Stimulated activated CD8-positive, alpha-beta memory T cell treated with anti-CD3 and anti-CD28 coated beads, Interleukin-4, amount 100 ng/mL, for 1 hour (primary cell): ENCODE results near the gene INSR.

ENCODE experiments used
- DNase-seq, 2 donors: peaks; one replicate each; pipeline ENCODE4 v3.0.0-alpha.2; 2020; ENCODE audit warnings: low read depth in 2 of 2, low spot score in 1 of 2

The INSR gene

DNA sequence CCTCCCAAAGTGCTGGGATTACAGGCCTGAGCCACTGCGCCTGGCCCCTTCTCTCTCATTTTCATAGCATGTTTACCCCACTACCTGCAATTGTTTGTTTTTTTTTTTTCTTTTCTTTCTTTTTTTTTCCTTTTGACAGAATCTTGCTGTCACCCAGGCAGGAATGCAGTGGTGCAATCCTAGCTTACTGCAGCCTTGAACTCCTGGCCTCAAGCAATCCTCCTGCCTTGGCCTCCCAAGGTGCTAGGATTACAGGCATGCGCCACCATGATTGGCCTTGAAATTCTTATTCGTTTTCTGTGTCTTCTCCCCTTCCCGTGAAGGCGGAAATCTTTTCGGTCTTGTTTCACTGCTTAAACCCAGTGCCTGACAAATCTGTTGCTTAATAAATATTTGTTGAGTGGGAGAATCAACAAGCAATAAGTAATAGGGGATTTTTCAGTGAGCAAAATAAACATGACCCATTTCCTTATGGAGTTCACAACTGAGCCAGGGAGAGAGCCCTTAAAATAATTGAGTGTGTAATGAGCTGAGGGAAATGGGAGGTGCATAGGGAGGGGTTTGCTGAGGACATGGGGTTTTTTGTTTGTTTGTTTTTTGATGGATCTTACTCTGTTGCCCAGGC lies 1.8 kb upstream of the INSR start:
- DNase-seq: no peak

DNA sequence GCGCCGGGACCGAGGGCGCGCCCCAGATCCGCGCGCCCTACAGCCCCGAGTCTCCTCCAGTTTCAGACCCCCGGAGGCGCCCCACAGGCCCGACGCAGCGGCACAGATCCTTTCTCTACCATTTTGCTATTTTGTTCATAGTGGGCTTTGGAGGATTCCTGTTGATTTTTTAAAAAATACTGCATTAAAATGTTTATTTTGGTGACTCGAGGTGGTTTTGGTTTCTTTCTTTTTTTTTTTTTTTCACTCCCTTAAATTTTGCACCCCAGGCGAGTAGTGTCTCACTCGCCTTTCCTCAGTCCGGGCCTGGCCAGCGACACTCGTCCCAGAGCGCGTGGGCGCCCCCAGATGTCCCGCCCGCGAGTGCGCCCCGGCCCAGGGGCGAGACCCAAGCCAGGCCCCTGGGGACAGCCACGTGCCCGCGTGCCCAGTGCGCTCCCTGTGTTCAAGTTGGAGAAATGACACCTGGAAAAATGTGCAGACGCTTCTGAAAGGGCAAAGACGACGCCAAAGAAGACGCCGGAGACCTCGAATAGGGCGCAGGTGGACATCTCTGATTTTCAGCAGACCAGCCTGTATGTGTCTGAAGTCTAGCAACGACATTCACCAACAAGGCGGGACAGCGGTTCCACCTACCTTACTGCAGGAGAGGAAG lies 471 bp upstream of the INSR start:
- DNase-seq: no peak

DNA sequence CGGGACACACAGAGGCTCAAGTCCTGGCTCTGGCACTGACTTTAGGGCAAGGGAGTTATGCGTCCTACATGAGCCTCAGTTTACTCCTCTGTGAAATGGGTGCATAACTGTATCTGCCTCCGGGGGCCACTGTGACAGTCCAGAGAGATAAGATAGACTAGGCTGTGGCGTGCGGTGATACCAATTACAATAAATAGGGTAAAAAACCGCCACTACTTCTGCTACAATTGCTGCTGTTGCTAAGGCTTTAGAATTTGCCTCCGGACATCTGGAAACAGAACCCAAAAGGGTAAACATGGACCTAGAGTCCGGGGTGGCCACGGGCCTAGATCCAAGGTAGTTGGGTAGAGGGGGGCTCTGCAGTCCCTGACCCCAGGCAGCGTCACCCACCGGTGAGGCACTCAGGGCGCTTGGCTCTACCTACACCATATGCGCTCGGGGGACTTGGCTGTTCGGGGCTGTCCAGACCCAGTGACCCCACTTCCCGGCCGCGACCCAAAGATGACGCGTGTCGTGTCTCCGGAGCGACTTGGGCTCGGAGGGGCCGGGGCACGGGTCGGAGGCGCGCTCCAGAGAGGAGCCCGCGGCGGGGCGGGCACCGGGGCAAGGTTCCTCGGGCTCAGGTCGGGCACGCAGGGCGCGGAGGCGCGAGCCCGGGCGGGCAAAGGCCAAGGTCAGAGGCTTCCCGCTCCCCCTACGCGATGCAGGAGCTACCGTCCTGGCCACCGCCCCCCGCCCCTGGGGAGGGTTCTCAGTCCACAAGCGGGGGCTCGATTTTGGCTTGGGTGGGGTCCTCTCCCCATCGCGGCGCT lies 1.1 kb downstream of the INSR start:
- DNase-seq: no peak

DNA sequence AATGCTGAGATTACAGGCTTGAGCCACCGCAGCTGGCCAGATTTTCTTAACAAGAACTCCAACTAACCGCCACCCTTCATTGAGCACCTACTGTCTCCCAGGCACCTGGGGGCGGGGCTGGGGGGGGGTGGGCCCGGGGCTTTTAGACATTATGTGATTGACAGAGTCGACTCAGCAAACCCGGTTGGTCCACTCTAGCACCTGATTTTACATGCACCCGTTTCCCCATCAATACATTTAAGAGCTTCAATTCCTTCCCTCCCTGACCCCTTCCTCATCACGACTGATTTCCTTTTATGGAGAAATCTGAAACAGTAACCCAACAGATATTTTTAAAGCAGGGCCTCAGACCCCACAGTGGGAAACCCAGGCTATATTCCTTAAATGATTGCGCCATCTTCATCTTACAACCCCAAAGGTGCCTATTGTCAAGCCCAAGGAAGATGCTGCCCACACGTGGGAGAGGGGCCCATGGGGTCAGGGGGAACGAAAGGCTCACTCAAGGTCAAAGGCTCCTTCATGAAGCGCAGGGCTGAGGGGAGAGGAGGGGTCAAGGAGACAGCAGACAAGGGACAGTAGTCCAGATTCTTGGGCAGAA lies 1.8 kb downstream of the INSR start:
- DNase-seq: no peak

DNA sequence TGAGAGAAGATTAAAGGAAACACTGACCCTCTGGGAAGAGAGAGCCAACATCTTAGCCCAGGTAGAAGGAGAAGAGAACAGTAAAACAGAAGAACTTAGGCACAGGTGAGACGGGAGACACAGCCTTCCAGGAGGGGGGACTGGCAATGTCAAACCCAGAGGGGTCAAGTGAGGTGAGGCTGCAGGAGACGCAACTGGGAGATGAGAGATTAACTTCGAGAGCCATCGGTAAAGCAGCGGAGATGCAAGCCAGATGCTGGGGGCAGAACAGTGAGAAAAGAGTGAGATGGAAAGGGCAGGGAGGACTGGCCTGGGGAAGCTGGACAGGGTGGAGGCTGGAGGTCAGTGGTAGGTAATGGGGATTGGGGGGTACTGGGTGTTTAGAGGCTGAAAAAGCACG lies 5.2 kb downstream of the INSR start:
- no peak for DNase-seq

DNA sequence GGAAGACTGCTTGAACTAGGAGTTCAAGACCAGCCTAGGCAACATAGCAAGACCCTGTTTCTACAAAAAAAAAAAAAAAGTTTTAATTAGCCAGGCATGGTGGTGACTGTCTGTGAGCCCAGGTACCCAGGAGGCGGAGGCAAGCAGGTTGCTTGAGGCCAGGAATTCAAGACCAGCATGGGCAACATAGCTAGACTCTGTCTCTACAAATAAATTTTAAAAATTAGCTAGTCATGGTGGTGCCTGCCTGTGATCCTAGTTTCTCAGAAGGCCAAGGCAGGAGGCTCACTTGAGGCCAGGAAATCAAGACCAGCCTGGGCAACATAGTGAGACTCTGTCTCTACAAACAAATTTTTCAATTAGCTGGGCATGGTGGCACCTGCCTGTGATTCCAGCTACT lies 6.1 kb downstream of the INSR start:
- DNase-seq: no peak

DNA sequence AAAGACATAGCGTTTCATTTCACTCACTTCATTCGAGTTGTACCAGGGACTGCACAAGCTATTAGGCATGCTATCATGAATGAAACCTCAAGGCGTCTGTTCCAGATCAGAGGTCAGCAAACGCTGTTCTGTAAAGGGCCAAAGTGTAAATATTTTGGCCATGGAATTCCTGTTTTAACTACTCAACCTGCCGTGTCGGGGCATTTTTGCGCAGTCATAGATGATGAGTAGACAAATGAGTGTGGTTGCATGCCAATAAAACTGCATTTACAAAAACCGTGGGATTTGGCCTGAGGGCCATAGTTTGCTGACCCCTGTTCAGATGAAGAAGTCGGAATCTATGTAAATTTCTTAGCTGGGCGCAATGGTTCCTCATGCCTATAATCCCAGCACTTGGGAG lies 6.5 kb downstream of the INSR start:
- DNase-seq: no peak

DNA sequence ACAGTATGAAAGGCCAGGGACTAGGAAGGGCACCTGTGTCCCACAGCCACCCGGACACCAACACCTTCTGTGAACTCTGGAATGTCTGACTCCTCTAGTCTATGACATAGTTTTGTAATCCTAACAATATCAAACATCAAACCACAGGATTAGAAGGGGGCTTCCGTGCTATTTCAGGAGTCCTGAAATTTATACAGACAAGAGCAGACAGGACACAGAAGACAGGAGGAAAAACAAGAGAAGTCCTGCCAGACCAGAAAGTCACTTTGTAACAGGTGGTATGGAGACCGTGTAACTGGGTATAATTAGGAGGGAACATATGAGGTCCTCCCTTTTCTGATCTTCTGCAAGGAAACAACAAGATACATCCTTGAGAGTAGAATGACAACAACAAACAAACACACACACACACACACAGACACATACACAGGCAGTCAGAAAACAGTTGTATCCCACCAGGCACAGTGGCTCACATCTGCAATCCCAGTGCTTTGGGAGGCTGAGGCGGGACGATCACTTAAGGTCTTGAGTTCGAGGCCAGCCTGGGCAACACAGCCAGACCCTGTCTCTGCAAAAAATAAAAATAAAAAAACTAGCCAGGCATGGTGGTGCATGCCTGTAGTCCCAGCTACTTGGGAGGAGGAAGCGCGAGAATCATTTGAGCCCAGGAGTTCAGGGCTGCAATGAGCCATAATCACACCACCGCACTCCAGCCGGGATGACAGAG lies 13.1 kb downstream of the INSR start:
- DNase-seq: no peak

DNA sequence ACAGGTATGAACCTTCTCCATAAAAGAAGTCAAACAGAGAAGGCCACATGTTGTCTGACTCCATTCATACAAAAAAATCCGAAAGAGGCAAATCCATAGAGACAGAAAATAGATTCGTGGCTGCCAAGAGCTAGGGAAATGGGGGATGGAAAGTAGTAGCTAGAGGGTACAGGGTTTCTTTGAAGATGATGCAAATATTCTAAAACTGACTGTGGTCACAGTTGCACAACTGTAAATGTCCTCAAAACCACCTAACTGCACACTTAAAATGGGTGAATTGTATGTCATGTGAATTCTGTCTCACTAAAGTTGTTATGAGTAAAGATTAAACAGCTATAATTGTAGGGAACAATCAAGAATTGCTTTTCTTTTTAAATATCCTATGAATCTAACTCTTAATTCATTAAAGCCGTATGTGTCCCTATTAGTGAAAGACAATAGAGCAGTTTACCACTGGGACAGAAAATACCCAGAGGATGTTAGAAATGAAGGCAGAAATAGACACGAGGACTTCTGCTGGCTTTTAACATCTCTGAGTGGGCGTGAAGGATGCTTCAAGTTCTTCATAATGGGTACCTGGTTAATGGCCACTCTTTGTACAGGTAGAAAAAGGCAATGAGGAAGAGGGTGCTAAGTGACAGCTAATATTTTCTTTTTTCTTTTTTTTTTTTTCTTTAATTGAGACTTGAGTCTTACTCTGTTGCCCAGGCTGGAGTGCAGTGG lies 21.2 kb downstream of the INSR start:
- no peak for DNase-seq

DNA sequence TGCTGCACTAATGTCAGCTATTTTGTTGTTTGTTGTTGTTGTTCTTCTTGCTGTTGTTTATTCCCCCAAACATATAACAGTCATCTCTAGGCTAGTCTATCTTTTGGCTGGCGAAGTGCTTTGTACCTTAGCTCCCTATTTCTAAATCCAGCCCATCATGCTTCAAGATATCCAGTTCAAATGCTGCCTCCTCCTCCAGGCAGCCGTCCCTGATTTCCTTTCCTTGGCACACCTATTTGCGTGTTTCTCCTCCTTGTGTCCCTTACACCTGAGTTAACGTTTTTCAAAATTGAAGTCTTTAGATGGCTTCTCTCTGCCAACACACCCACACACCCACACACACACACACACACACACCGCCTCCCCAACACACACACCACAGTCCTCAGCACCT lies 25.5 kb downstream of the INSR start:
- no peak for DNase-seq

DNA sequence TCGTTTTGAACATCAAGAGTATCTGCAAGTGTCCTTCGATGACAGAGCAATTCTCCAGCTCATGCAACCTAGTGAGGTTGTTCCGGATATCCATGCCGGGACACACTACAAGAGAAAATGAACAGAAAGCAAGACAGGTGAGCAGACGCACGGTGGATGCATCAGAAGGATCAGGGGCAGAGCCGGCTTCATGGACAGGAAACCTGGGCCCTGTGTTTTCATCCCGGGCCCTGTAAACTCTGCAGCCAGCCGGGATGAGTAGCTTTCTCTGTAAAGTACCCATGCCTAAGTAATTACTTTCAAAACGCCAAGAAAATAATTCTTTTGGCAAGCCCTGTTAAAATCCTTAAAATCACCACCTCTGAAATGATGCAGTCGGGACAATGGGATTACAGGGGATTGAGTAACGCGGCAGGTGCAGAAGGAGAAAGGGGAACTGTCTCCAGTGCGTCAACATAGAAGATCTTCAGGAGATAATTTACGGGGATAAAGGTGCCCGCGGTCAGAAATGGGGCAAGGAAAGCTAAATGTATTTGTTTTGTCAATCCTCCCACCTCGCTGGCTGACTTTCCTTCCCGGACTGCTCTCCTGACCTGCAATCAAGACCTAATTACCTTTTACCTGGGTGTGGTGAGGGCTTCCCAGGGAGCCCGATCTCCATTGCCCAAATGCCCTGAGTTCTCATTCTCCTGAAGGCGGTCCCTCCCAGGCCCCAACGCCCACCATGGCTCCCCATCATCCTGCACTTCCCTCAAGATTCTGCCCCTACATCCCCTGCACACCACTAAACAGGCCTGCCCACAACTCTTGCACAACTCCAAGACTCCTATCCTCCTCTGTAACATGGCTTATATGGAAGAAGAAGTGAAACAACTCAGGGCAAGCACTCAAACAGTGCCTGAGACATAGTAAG lies 26.2 kb downstream of the INSR start:
- no peak for DNase-seq

DNA sequence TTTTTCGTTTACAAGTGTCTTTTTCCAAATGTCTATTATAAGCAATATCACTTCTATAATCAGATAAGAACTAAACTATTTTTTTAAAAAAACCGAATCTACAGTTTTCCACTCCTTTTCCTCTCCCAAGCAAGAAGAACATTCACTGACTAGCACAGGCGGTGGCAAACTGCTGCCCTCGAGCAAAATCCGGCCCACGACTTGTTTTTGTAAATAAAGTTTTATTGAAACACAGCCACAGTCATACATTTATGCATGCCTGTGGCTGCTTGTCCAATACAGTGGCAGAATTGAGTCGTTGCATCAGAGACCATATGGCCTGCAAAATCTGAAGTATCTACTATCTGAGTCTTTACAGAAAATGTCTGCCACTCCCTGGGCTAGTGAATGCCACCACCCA lies 27.4 kb downstream of the INSR start:
- no peak for DNase-seq

DNA sequence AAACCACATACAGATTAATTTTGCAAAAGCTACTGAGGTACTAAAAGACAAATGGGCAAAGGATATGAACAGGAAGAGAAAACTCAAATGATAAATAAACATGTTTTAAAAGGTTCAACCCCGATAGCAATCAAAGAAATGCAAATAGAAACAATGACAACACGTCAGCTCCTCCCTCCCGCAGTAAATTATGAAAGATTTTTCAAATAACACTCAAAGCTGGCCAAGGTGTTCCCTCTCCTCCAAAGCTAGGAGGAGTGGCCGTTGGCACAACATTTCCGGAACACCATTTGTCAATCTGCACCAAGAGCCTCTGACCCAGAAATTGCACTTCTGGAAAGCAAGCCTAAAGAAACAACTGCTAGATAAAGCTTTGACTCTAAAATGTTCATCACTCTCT lies 28.3 kb downstream of the INSR start:
- no peak for DNase-seq

DNA sequence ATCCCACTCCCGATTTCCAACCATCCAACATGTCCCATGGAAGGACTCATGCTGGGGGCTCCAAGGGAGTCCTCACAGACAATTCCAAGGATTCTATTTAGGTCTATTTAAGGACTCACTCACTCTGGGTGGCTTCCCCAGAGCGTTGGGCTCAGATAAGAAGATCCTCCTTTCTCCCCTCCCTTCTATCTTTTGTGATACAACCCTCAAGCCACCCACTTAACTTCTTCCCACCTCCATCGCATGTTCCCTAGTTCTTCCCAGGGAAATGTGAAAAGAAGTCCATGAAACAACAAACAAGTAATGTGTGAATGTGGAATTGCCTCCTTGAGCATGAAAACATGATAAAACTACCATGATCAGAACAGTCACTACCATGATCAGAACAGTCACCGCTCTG lies 29.4 kb downstream of the INSR start:
- DNase-seq: no peak

DNA sequence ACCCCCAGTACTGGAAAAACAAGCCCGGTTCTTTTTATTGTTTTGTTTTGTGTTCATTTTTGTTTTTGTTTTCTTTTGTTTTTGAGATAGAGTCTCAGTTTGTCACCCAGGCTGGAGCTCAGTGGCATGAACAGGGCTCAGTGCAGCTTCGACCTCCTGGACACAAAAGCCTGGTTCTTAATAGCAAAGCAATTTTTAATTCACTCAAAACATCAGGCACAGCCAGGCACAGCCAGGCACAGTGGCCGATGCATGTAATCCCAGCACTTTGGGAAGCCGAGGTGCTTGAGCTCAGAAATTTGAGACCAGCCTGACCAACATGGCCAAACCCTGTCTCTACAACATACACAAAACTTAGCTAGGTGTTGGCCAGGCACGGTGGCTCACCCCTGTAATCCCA lies 30.7 kb downstream of the INSR start:
- DNase-seq: no peak

DNA sequence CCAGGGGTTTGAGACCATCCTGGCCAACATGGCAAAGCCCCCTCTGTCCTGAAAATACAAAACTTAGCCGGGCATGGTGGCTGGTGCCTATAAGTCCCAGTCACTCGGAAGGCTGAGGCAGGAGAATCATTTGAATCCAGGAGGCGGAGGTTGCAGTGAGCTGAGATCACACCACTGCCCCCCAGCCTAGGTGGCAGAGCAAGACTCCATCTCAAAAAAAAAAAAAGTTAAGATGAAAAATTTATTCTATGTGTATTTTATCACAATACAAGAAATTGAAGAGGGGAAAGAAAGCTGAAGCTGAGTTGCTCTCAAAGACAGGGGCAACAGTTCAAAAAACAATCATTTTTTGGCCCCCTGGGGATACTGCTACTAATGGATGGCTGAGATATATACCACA lies 31.1 kb downstream of the INSR start:
- no peak for DNase-seq

DNA sequence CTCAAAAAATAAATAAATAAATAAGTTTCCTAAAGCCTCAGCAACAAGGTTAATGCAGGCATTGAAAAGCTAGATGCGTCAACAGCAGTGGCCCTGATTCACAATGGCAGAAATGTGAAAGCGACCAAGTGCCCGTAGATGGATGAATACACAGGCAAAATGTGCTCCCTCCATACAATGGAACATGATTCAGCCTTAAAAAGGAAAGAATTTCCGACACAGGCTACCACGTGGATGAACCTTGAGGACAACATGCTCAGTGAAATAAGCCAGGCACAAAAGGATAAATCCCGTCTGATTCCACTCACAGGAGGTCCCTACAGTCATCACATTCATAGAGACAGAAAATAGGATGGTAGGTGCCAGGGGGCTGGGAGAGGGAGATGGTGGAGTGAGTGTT lies 31.7 kb downstream of the INSR start:
- DNase-seq: no peak

DNA sequence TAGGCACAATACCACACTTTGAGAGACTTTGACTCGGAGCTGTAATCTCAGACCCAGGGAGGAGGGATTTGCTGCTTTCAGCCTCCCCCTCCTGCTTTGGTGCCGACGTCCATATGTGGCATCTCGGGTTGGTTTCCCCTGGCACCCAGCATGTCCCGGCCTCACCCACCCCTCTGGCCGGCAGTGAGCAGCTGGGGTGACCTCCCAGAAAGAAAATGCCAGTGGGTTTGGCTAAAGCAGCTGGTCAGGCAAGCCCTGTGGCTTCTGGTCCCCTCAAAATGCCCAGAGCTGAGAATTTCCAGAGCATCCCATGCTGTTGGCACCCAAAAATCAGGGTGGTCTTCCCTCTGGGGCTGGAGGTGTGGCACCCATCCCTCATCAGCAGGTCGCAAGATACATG lies 34.1 kb downstream of the INSR start:
- no peak for DNase-seq

DNA sequence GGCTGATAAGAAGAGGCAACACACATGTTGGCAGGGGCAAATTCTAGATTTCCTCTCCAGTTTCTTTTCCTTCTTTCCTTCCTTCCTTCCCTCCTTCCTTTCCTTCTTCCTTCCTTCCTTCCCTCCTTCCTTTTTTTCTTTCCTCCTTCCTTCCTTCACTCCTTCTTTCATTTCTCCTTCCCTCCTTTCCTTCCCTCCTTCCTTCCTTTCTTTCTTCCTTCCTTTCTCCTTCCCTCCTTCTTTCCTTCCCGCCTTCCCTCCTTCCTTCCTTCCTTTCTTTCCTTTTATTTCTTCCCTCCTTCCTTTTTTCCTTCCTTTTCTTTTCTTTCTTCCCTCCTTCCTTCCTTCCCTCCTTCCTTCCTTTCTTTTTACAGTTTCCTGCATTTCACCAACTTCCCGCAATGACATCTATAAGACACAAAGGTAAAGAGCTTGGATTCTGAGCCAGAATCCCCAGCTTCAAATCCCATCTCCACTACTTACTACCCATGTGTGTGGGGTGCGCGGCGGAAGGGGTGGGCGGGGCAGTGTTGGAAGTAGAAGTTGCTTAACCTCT lies 35.3 kb downstream of the INSR start:
- DNase-seq: no peak
